K562 (cell line): Measurements from ENCODE around the gene COX4I2.
"Not testable (repeated sequence)": the region's sequence is repeated elsewhere in the genome, so short reads cannot be mapped to it uniquely, and the experiment has no call there.

Source experiments
- CEBPG ChIP-seq, 3 experiments: fragments of 200-800 bp in 1 of 3; sonication (Bioruptor generic) in 1 of 3; sonication (generic) in 1 of 3; formaldehyde crosslinking in 1 of 3; IDR thresholded peaks in 2 of 3; conservative IDR thresholded peaks in 1 of 3; 2 replicates each; pipeline versions ENCODE4 v1.6.1 to v1.8.0; 2016 to 2022; ENCODE audit warnings: missing compliant biosample characterization in 2 of 3, missing genetic modification characterization in 2 of 3, mild to moderate bottlenecking in 1 of 3, missing genetic modification reagents in 1 of 3
- HNRNPH1 ChIP-seq: fragments of 200-400 bp; formaldehyde crosslinking; optimal IDR thresholded peaks from 2 replicates; pipeline ENCODE3; 2017; ENCODE audit warnings: low read depth, mild to moderate bottlenecking, low read length, moderate library complexity
- NCOA6 ChIP-seq: fragments of 450-650 bp; IDR thresholded peaks from 2 replicates; pipeline ENCODE4 v1.6.1; 2017; ENCODE audit warnings: mild to moderate bottlenecking
- NFRKB ChIP-seq: fragments of 450-650 bp; IDR thresholded peaks from 2 replicates; pipeline ENCODE4 v1.6.1; 2016; ENCODE audit warnings: low read depth
- PML ChIP-seq: IDR thresholded peaks from 2 replicates; pipeline ENCODE4 v1.6.1; 2012; ENCODE audit warnings: low read length, inconsistent platforms
- RERE ChIP-seq: sonication (generic); formaldehyde crosslinking; IDR thresholded peaks from 2 replicates; pipeline ENCODE4 v1.8.0; 2023; ENCODE audit warnings: missing genetic modification reagents, mild to moderate bottlenecking, borderline replicate concordance
- SMC3 ChIP-seq: conservative IDR thresholded peaks from 2 replicates; pipeline ENCODE4 v1.6.1; 2011; ENCODE audit warnings: low read depth, low read length, improper control_type of control experiment; ENCODE audit not compliant: insufficient read depth
- TF ChIP-seq, protein P1 (sequence below): sonication (generic); formaldehyde crosslinking; IDR thresholded peaks from 2 replicates; pipeline ENCODE4 v1.8.1; 2023; ENCODE audit warnings: missing genetic modification reagents, mild to moderate bottlenecking, borderline replicate concordance

GRCh38 chr20:31668944-31669343 is 31.2 kb downstream of the COX4I2 start:
- TF ChIP-seq CEBPG (CRISPR knock-in tag; IDR thresholded peaks at IDR 0.05); CEBPG (tag; conservative IDR thresholded peaks at IDR 0.05 in 1 of 2, IDR thresholded peaks at IDR 0.05 in 1 of 2); NFRKB; PML; NCOA6; RERE (CRISPR knock-in tag); SMC3; HNRNPH1: not testable (repeated sequence)
- TF ChIP-seq, protein P1, sequence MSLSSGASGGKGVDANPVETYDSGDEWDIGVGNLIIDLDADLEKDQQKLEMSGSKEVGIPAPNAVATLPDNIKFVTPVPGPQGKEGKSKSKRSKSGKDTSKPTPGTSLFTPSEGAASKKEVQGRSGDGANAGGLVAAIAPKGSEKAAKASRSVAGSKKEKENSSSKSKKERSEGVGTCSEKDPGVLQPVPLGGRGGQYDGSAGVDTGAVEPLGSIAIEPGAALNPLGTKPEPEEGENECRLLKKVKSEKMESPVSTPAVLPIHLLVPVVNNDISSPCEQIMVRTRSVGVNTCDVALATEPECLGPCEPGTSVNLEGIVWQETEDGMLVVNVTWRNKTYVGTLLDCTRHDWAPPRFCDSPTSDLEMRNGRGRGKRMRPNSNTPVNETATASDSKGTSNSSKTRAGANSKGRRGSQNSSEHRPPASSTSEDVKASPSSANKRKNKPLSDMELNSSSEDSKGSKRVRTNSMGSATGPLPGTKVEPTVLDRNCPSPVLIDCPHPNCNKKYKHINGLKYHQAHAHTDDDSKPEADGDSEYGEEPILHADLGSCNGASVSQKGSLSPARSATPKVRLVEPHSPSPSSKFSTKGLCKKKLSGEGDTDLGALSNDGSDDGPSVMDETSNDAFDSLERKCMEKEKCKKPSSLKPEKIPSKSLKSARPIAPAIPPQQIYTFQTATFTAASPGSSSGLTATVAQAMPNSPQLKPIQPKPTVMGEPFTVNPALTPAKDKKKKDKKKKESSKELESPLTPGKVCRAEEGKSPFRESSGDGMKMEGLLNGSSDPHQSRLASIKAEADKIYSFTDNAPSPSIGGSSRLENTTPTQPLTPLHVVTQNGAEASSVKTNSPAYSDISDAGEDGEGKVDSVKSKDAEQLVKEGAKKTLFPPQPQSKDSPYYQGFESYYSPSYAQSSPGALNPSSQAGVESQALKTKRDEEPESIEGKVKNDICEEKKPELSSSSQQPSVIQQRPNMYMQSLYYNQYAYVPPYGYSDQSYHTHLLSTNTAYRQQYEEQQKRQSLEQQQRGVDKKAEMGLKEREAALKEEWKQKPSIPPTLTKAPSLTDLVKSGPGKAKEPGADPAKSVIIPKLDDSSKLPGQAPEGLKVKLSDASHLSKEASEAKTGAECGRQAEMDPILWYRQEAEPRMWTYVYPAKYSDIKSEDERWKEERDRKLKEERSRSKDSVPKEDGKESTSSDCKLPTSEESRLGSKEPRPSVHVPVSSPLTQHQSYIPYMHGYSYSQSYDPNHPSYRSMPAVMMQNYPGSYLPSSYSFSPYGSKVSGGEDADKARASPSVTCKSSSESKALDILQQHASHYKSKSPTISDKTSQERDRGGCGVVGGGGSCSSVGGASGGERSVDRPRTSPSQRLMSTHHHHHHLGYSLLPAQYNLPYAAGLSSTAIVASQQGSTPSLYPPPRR (CRISPR knock-in tag), result not testable (repeated sequence)
